GM21367 (cell line): ENCODE data around the gene TBRG1.

Experiments
- ATAC-seq: cut with Tn5 transposase; IDR thresholded peaks from one replicate; pipeline ENCODE4 v1.9.1; 2021; ENCODE audit not compliant: unreplicated experiment

TBRG1 gene

DNA sequence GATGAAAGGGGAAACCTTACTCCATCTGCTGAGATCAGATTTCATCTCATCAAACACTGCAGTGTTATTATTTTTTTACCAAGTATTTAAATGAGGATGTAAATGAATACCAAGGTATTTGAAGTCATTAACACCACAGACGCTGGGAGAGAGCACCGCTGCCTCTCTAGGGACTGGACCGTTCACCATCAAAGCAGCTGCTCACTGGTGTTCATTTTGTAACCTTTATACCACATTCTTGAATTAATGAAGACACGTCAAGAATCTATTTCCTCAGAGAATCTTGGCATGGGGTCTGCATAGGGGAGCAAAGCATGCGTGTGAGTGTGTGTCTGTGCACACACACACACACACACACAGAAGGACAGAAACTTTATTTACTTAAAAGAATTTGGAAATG lies 35.2 kb downstream of the TBRG1 start:
- no peak for ATAC-seq

- ATAC-seq, result no peak
Observed at GRCh38 chr11:124658501-124658900, 35.8 kb downstream of the TBRG1 start.

GRCh38 chr11:124658986-124659385 lies 36.3 kb downstream of the TBRG1 start:
- ATAC-seq, result no peak

DNA sequence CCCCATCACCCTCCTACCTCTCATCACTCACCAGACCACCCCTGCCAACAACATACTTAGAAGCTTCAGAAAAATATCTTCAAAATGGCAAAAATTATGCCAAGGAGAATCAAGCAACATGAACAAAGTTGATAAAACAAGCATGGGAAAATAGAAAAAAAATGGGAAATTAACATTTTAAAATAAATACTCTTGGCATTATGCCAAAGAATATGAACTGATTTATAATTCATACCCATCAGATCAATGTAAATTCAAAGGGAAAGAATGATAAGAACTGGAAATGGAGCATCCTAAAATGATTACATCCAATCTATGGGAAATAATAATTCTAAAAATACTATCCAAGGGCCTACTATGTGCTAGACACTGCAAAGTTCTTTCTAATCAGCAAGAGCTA lies 38.9 kb downstream of the TBRG1 start:
- no peak for ATAC-seq

DNA sequence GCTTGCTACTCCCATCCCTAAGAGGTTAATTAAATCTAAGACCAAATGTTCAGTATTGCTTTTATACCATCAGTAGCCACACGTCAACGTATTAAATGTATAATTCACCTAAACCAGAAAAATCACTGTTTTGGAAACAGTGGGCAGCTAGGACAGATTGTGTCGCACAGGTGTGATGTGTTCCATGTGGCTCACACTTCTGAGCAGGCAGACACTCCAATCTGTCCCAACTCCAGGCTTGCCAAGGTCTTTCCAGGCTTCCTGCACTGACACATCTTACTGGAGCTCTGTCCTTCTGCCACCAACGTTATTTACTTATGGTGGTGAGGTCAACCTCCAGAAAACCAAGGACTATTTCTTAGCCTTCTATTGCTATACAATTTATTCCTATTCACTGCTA lies 39.4 kb downstream of the TBRG1 start:
- ATAC-seq, result no peak

DNA sequence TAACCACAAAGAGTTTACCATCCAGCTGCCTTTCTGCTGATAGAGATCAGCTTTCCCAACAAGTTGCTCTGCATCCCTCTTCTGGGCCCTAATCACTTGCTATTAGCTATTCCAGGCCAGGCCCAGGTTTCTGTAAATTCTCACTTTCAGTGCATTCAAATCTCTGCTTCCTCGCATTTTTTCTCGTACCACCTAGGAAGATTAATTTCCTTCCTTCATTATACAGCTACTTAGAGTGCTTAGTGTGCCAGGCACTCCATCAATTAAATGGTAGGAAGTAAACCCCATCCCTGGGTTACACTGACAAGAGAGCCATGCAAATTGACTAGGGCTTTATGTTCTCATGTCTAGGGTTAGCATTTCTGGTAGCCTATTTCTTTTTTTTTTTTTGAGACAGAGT lies 41.2 kb downstream of the TBRG1 start:
- ATAC-seq, result no peak

DNA sequence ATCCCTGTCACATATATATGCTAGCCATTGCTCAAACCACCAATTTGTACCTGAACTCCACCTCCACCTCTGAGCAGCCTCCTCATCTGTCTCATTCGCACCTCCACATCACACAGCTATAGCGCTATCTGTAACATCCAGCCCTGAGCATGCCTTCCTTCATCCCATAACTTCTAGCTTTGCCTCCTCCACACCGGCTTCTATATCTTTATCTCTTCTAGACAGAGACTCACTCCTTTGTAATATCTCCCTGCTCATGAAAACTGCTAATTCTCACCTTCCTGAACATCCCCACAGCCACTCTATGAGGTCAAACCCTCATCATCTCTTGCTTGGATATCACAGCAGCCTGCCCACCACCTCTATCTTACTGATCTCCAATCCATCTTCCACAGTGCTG lies 44.9 kb downstream of the TBRG1 start:
- no peak for ATAC-seq

GRCh38 chr11:124669193-124669592 lies 46.5 kb downstream of the TBRG1 start:
- ATAC-seq, result no peak

DNA sequence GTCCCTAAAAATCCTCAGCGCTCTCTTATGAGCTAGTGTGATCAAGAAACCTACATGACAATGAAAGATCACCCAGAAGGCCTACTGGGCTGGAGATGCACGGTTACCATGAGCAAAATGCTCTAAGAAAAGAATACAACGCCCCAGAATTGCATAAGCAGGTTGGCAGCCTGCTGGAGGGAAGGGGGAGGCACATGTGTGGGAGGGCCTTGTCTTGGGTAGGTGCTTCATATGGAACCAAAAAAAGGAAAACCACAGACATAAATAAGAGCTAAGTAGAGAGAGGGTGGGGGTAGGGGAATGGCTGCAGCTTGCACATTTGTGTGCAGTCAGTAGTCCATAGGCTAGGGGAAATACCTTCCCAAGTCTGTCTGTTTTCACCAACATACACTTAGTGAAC lies 48.1 kb downstream of the TBRG1 start:
- ATAC-seq, result no peak

DNA sequence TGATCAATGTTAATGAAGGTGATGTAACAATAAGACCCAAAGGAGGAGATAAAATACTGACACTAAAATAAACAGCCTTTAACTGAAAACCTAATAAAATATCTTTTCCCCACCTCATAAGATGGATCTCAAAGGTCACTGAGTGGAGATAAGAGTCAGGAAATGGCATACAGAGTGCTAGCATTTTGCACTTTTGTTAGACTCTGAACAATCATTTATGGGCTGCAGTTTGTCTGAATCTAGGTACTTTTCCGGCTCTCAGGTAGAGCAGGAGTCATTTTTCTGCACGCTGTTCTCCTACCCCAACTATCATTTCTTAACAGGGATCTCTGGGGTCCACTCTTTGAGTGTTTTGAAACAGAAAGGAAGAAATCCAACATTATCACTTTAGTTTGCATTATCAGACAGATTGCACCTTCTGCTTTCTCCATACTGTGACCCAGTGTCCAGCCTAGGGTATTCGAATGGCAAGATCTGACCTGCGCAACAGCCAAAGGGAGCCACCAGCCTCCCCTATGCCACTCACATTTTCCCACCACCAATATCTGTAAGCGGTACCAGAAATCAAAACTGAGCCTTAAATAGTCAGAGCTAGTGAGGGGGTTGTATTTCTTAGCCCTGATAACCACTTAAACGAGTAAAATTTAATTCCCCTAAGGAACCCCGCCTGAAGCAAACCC lies 50.0 kb downstream of the TBRG1 start:
- no peak for ATAC-seq

DNA sequence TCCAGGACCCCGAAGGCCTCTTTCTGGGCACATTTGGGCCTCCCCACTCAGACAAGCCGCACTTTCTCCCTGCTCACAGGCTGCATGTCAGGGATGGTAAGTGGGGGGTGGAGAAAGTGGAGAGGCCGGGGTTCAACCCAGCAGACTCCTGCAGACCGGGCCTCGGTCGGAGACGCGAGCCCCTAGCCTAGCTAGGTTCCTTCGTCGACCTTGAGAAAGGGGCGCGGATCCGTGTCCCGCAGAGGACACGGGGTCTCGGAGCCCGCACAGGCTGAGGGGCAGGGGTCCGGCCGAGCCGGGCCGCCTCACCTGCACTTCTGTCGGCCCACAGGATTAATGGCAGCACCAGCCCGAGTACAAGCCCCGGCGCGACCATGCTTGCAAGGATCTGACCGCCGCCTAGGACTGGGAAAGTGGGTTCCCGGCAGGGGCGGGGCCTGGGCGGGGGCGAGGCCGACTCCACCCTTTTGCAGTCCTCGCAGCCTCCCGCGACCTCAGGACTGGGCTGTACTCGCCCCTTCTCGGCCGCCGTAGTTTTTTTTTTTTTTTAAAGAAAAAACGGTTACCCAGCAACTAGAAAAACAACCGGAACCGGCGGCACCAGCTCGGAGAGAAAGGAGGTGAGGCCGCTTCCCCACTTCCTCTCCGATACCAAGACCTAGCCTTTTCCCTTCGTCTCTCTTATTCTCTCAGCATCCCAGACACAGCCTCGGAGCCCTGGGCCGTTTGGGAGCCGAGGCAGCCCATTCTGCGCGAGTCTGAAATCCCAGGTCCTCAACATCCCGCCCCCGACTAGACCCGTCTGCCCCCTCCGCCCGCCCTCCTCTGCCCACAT lies 50.9 kb downstream of the TBRG1 start, which contains the start of the genes SIAE and SPA17:
TSS of gene SIAE (minus strand) at position 407 of the 835 bp plus-strand sequence. CDS start at position 376, 31 bp downstream.
TSS of gene SPA17 (plus strand) at position 572 of the 835 bp plus-strand sequence. CDS start 1,361 bp downstream, outside the sequence.
- ATAC-seq, result peak; percentile 91

DNA sequence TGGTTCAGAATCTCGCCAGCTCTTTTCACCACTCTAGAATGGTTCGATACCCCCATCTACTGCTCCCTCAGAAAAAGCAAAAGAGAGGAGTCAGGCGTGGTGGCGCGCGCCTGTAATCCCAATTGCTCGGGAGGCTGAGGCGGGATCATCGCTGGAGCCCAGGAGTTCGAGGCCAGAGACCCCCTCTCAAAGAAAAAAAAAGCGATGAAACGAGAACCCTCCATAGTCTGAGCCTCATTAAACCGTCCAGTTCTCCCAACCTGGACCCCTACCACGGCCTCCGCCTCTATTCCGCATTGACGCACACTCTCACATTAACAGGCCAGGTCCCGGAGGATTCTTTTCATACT lies 51.5 kb downstream of the TBRG1 start:
- no peak for ATAC-seq

DNA sequence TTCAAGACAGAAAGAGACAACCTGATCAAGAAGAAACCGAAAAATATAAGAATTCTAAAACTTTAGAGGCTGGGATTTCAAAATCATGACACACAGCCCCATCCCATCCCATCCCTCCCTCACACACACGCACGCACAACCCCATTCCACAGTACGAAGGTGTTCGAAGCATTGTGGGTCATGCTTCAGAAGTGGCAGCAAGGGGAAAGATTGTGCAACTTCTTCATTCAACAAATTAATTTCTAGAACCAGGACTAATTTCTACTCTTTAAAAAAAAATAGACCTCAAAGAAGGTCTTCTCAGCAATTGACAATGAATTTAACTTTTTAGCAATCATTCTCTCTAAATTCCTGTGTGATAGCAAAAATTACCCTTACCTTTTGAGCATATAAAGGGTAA lies 51.9 kb downstream of the TBRG1 start:
- no peak for ATAC-seq

DNA sequence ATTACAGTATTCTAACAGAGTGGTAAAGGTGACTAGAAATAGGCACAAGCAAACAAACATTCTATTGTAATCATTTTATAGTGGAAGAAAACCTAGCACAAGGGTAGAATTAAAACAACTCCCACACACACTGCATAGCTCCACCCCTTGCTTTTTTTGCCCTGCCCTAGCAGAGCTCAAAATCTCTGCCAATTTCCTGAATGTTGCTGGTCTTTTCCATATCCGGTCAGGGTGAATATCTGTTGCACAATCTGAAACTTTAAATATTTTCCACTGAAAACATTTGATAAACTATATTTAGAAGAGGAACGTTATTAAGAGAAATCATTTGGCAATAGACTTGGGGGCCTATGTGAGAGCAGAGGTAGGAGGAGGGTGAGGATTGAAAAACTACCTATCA lies 53.7 kb downstream of the TBRG1 start:
- ATAC-seq, result no peak

DNA sequence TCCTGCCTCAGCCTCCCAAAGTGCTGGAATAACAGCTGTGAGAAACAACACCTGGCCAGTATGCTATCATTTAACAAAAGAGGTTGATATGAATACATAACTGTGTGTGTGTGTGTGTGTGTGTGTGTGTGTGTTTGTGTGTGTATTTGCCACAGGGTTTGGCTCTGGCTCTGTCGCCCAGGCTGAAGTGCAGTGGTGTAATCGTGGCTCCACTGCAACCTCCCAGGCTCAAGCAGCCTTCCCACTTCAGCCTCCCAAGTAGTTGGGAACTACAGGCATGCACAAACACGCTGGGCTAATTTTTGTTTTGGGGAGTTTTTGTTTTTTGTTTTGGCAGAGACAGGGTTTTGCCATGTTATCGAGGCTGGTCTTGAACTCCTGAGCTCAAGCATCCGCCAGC lies 55.8 kb downstream of the TBRG1 start:
- ATAC-seq, result no peak

- no peak for ATAC-seq
Observed at GRCh38 chr11:124681421-124681820, 58.8 kb downstream of the TBRG1 start.

DNA sequence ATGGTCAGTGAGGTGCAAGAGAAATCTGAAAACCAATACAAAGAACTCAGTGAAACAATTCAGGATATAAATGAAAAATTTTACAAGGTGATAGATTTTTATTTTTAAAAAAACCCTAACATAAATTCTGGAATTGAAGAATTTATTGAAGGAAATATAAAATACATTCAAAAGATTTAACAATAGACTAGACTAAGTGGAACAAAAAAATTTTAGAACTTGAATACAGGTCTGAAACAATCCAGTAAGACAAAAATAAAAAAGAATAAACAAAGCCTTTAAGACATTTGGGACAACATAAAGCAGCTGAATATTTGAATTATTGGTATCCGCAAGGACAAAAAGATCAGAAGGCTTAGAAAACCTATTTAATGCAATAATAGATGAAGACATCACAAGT lies 59.8 kb downstream of the TBRG1 start:
- no peak for ATAC-seq
